GM12872 (cell line): Measurements from ENCODE around the gene KLF17.

ENCODE experiments used
- CTCF ChIP-seq: IDR thresholded peaks from 3 replicates; pipeline ENCODE4 v1.5.1; 2011; ENCODE audit warnings: low read depth, mild to moderate bottlenecking, low read length, moderate library complexity; ENCODE audit not compliant: insufficient read depth

Gene KLF17

GRCh38 chr1:44118682-44119081 is at the start of gene KLF17:
KLF17 (plus strand) TSS chr1:44118821; CDS start chr1:44118908, 87 bp downstream.
- TF ChIP-seq CTCF = no peak

- no peak for TF ChIP-seq CTCF
These were observed 47.2 kb upstream of the KLF17 start for GRCh38 chr1:44071461-44071860.

GRCh38 chr1:44072204-44072603 is 46.4 kb upstream of the KLF17 start:
- no peak for TF ChIP-seq CTCF

- TF ChIP-seq CTCF = no peak
These were observed 45.8 kb upstream of the KLF17 start for GRCh38 chr1:44072821-44073220.

- no peak for TF ChIP-seq CTCF
These were observed 45.1 kb upstream of the KLF17 start for GRCh38 chr1:44073528-44073927.

- no peak for TF ChIP-seq CTCF
These were observed 44.2 kb upstream of the KLF17 start for GRCh38 chr1:44074415-44074814.

GRCh38 chr1:44076066-44076465 is 42.6 kb upstream of the KLF17 start:
- no peak for TF ChIP-seq CTCF

GRCh38 chr1:44077421-44077820 is 41.2 kb upstream of the KLF17 start:
- TF ChIP-seq CTCF = no peak
